Erythroblast (primary cell): ENCODE results near the gene PPP1R37.

Experiments
- GATA1 ChIP-seq: IDR thresholded peaks from 2 replicates; pipeline ENCODE4 v1.6.1; 2011; ENCODE audit warnings: low read depth, mild to moderate bottlenecking, control low read depth, low read length, moderate library complexity
- POLR2A ChIP-seq: IDR thresholded peaks from 2 replicates; pipeline ENCODE4 v1.6.1; 2011; ENCODE audit warnings: mild to moderate bottlenecking, low read length

GRCh38 chr19:45047188-45047797, 45.7 kb upstream of the PPP1R37 start:
- TF ChIP-seq POLR2A (no peak), GATA1 (no peak)
